ENCODE results near the gene KCNG1.

KCNG1 gene

DNA sequence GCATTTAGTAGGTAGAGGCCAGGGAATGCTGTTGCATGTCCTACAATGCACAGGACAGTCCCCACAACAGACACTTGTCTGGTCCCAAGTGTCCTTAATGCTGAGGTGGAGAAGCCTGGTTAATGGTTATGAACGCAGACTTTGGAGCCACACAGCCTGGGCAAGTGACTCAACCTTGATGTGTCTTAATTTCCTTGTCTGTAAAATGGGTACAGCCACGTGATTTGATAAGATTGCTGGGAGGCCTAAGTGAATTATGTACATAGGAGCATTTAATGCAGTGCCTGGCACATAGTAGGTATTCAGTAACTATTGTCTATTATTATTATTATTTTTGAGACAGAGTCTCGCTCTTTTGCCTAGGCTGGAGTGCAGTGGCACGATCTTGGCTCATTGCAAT, 11.4 kb downstream of the KCNG1 start:
- no peak for DNase-seq

DNA sequence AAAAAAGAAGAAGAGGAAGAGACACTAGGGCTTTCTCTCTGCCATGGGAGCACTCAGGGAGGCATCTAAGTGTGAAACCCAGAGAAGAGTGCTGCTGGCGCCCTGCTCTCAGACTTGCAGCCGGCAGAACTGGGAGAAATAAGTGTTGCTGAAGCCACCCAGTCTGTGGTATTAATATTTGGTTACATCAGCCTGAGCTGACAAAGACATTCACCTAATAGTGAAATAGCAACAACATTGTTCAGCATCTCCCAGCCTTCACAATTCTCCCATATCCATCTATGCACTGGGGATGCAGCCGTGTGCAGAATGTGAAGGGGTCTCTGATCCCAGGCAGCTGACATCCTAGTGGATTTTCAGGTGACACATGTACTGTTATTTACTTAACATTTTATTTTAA, 12.0 kb downstream of the KCNG1 start:
- DNase-seq = no peak

DNA sequence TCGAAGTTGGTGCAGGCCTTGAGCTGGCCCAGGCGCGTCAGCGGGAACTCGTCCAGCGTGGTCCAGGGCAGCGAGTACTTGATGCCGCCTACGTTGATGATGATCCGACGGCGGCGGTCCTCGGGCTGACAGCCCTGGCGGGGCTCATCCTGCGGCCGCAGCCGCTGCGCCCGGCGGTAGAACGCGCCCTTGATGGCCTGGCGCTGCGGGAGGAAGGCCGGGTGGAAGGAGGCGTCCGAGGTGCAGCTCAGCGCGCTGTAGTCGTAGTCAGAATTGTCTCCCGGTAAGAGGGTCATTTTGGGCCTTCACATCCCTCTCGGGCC, 12.9 kb downstream of the KCNG1 start:
- DNase-seq = no peak

DNA sequence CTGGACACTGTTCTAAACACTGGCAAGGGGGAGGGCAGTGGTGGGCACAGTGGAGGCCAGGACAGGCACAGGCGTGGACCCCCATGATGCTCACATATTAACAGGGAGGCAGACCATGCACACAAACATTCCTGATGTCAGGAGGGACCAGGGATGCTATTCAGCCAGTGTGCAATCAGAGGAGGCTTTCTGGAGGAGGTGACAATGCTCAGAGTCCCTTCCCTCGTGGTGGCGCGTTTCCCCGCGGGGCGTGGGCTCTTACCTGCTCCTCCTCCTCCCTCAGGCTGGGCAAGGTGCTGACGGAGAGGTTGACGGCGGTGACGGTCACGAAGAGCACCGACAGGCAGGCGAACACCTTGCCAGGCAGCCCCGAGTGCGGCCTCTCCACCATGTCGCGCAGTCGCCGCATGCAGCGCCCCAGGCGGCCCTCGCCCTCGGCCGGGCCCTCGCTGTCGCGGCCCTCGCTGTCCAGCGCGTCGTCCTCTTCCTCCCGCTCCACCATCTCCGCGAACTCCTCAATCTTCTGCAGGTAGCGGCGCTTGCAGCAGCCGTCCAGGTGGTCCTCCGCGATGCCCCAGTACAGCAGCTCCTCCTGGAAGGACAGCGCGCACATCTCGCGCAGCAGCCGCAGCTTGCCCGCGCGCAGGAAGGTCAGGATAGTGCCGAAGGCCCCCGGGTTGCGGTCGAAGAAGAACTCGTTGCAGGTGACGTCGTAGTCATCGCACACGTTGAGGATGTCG, 13.4 kb downstream of the KCNG1 start:
- no peak for DNase-seq

DNA sequence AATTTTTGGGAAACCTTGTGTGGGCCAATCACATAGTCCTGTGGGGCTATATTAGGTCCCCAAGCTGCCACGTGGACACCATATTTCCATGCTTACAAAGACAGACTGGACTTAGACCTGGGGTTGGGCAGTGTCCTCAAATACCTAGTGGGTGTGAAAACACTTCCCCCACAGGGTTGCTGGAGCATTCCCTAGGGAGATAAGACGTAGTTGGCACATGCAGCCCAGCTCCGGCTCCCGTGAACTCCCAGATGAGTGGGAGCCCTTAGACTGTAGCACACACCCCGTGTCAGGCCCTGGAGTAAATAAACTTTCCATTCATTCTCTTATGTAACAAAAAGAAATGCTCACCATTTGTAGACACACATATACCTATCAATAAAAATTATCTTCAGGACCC, 14.2 kb downstream of the KCNG1 start:
- no peak for DNase-seq

DNA sequence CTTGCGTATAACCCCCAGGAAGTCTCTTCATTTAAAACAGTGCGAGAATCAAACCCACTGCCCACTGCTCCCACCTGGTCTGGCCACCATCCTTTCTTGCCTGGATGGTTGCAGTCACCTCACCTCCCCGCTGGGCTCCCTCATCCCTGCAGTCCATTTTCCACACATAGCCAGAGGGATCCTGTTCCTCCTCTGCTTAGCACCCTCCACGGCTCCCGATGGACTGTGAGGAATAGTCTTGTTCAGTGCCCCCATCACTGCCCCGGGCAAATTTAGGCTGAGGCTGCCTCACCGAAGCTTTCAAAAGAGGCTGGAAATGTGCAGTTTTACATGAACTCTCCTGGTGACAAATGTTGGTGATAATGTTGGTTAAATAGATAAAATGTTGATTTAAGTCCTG, 17.7 kb downstream of the KCNG1 start:
- no peak for DNase-seq

DNA sequence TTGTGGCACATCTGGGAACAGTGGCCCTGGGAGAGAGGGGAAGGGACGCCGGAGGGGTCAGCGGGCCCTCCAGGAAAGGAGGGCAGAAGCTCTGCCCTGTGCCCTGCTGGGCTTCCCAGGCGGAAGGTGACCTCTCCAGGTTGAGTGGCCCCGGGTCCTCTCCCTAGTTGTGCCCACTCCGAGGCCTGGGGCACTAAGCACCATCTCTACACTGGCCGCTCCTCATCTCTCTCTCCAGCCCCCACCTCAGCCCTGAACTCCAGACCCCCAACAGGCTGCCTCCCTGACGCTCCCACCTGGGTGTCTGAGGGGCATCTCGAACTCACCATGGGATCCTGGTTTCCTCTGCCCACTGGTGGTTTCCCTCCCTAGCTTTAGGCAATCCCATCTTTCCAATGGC, 18.1 kb downstream of the KCNG1 start:
- no peak for DNase-seq

DNA sequence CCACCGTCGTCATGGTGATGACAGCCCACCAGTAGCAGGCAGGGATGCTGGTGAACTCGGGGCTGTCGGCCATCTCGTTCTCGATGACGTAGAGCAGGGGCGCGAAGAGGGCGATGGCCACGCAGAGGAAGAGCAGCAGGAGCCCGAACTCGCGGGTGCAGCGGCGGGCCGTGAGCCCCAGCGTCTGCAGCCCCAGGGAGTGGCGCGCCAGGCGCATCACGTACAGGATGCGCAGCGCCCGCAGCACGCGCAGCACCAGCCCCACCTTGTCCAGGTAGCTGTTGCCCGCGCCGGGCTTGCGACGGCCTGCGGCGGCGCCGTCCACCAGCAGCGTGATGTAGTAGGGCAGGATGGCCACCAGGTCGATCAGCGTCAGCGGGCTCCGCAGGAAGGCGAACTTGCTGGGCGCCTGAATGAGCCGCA, 18.6 kb downstream of the KCNG1 start:
- DNase-seq = no peak

DNA sequence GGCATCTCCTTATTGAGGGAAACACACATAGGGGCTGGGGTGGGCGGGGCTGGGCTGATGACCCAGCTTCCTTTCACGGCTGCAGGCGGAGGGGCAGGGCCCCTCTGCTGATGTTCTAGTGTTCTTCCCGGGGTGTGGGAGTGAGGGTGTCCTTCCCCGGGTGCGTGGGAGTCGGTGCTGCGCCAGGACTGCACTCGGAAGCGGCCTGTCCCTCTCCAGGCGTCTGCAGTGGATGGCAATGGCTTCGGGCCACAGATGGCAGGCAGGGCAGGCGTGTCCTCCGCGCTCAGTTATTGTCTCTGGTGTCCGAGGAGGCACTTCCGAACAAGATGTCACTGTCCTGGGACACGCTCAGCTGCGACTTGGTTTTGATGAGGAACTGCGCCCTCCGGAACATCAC, 19.2 kb downstream of the KCNG1 start:
- no peak for DNase-seq

DNA sequence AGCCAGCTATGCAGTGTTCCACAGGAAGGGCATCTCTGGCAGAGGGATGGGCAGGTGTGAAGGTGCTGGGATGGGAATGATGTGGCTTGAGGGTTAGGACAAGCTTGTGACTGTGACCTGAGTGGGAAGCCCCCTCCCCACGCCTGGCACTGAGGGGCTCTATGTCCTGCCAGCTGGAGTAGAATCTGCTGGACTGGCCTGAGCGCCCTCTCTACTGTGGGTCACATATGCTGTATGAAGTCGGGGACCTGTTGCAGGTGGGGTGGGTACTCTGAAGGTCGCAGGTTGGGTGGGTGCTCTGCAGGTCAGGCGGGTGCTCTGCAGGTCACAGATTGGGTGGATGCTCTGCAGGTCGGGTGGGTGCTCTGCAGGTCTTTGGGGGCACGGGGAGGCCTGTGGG, 20.3 kb downstream of the KCNG1 start:
- DNase-seq = no peak

DNA sequence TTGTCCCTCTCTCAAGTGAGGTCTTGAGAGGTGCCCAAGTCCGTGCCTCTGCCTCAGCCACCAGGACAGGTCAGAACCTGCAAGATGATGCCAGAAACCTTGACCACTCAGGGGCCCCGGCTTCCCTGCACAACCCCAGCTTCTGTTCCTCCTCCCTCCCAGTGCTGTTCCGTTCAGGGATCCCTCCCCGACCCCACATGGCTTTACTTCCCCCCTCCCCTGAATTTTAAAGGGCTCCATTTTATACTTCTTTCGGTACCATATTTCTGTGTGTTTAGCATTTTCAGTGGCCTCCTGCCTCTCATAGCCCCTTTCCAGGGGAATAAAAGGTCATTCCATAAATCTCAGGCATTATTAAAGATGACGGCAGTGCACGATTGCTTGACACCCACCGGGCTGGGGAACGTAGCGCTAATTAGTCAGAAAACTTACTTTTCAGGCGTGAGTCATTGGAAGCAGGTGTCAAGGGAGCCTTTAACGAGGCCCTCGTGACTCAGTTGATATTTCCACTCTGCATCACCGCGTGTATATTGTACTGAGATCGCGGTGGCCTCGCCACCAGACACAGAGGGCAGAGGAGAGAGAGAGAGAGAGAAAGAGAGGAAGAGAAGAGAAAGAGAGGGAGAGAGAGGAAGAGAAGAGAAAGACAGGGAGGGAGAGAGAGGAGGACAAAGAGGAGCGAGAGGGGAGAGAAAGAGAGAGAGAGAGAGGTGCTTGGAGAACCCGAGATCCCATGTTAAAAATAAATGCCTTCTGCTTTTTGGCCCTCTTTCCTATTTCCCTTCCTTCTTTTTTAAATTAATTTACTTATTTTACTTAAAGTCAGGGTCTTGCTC, 21.3 kb downstream of the KCNG1 start:
- no peak for DNase-seq

DNA sequence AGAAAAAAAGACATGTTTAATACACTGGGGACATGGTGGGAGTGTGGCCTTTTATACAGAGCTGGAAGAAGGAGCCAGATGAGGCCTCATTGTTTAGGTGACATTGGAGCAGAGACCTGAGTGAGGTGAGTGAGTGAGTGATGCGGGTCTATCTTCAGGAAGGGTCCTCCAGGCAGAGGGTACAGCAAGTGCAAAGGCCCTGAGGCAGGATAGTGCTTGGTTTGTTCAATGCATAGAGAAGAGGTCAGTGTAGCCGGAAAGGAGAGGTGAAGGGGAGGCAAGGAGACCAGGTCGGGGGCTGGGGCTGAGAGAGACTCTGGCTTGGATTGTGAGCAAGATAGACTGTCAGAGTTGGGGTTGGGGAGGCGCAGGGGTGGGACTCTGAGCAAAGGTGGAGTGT, 23.6 kb downstream of the KCNG1 start:
- no peak for DNase-seq

DNA sequence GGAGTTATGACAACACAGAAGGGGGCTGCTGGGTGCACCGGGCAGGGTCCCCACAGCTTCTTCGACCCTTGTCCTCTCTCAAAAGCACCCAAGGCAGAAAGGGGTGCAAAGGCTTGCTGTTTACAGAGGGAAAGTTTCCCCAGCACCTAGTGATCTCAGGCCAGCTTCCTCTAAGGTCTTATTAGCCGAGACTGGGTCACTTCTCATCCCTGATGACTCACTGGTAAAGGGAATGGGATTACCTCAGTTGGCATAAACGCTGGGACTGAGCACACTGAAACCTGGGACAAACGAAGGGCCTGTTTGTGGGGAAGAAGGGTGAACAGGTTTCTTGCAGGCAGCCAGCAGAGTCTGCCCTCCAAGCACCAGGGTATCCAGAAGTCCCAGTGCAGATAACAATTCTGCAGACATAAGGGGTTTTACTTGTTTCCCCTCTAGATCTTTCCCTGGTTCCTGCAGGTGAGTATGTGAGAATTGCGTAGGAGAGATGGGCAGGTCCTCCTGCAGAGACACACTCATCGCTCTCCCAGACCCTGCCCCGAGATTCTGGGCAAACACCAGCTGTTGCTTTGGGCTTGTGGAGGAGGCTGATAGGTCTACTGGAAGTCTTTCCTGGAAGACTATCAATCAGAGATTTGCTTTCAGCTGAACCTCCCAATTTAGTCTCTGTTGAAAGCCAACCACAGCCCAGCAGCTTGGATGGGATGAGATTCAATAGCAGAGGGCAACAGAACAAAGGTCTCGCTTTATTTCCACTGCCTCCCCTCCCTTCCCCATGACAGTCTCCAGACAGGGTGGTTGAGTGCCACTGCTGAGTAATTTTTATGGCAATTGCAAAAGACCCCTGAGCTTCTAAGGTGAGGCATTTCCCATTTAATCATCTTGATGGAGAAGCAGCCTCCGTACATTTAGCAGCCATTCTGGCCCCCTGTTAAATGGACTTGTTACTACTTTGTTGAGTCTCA, 25.7 kb downstream of the KCNG1 start:
- no peak for DNase-seq

DNA sequence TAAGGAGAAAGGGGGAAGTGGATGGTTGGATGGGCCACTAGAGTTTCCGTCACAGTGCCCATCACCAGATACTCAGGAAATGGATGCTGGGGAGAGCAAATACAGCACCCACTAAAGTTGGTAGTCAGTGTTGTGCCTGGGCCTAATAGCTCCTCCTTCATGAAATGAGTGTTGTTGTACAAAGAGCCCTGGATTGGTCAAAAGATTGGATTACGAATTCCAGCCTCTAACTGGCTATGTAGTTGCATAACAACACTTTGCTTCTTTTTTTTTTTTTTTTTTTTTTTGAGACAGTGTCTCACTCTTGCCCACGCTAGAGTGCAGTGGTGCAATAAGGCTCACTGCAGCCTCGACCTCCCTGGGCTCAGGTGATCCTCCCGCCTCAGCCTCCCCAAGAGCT, 27.4 kb downstream of the KCNG1 start:
- no peak for DNase-seq

DNA sequence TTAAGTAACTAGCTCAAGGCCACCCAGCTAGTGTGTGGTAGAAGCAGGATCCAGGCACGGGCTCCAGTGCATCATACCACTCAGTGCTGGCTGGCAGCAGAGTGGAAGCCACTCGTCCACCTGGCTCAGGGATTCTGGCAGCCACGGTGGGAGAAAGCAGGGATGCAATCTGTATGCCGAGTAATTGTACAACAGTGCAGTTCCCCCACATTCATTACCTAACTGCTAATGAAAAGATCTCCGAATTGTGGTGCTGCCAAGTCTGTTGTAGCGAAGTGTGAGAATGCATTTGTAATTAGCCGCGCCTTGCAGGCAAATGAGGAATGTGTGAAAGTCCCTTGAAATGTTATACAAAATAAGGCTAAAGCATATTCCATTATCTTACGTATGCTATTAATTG, 29.0 kb downstream of the KCNG1 start:
- no peak for DNase-seq

DNA sequence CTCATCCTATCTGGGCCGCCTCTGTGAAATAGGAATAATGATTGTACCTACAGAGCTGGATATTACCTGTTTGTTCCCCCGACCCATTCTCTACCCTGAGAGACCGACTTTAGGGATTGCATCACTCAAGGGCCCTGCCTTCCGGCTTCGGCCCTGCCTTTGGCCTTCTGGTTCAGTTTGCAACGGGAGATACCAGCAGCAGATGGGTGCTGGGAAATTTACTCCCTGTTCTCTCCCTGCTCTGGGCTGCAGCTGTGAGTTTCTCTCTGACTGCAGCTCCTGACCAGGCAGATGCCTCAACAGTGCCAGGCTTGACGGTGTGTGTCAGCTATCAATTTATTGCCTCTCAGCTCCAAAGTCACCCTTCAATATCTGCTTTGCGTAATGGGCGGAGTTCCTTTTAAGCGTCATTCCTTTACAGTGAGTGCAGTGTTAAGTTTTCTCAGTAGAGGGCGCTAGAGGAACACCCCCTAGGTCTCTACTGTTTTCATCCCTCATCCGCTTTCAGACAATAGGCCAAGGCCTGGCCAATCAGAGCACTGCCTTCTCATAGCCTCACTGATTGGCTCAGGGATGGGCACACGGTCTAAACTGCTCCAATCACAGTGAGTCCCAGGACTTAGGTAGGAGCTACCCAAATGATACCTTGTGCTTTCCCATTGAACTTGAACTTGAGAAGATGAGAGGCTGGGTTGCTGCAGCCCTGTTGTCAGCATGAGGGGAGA, 30.0 kb downstream of the KCNG1 start:
- peak; percentile 49 for DNase-seq

DNA sequence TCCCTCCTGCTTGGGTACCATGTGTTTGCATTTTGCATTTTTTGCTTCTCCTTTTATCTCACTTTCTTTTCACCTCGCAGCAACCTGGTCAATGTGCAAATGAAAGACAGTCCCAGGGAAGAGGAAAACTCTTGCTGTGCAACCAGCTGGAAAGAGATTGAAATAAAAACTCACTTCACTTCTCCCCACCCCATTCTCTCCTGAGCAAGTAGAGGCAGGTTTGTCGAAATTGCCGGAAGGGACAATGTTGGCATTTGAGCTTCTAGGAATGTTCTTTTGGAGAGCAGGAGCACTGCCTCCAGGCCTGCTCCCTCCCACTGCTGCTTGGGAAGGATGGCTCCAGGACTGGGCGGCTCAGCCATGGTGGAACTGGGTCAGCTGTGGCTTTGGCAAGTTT, 30.6 kb downstream of the KCNG1 start:
- no peak for DNase-seq

DNA sequence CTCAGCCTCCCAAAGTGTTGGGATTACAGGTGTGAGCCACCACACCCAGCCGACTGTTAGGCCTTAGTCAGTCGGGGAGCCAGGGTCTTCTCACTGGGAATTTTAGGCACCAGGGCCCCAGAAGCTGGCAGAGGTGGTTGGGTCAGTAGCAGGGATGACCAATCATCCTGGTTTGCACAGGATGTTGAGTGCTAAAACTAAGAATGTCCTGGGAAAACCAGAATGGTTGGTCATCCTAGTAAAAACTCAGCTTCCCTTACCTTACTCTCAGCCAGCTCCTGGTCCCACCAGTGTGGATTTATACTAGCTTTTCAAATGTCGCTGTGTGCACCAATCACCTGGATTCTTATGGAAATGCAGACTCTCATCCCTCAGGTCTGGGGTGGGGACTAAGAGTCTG, 31.8 kb downstream of the KCNG1 start:
- DNase-seq = no peak

DNA sequence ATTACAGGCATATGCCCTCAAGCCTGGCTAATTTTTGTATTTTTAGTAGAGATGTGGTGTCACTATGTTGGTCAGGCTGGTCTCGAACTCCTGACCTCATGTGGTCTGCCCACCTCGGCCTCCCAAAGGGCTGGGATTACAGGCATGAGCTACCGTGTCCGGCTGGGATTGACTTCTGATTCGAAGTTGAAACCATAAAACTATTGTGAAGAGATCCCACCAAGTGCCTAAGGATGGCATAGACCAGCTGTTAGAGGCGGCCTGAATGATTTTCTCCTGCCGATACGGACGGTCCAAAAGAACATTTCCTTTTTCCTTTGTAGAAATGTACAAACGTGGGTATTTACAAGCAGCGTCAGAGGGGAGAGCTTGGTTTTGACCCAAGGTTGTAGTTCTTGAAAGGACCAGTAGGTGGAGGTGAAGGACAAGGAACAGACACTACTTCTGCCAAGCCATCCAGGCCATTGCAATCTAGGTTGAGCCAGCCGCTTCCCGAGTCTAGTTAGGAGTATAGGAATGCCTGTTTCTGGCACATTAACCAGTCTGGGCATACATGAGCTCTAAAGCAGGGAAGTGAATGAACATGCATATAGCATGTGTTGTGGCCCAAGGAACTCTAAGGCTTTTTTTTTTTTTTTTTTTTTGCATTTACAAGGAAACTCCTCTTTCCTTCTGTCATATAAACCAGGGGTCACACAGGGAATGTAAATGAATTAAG, 35.3 kb downstream of the KCNG1 start:
- peak; percentile 51 for DNase-seq

DNA sequence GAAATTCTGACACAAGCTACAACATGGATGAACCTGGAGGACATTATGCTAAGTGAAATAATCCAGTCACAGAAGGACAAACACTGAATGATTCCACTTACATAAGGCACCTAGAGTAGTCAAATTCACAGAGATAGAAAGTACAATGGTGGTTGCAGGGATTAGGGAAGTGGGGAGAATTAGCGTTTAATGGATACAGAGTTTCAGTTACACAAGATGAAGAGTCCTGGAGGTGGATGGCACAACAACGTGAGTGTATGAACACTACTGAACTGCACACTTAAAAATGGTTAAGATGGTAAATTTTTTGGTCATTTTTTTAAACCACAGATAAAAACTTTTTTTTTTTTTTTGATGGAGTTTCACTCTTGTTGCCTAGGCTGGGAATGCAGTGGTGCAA, 39.6 kb downstream of the KCNG1 start:
- no peak for DNase-seq

DNA sequence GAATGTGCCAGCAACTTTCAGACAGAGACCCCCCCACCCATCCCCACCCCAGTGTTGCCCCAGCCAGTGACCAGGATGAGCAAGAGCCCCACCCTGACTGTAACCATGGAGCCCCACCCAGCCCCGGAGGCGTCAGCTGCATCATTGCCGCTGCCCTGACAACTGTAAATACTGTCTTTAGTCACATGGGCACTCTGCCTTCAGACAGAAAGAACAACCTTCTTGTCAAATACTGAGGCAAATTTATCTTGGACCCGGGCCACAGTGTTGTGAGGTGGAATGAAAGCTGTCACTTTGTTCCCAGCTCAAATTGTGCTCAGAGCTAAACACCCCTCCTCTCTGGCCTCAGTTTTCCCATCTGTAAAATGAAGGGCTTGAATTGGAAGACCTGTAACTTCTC, 40.5 kb downstream of the KCNG1 start:
- no peak for DNase-seq

DNA sequence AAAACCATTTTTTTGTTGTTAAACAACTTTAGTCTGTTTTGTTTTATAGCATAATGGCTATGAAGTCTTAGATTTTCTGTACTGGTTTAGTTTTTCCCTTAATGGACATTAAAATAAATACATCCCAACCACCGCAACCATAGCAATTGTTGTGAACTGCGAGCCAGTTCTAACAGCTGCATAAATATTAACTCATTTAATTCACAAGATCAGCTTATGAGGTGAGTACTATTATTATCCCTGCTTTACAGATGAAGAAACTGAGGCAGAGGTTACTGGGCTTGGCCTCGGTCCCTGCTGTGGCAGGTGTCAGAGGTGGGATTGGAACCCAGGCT, 41.2 kb downstream of the KCNG1 start:
- DNase-seq = no peak
